ENCODE data around the gene STN1.

STN1 gene

DNA sequence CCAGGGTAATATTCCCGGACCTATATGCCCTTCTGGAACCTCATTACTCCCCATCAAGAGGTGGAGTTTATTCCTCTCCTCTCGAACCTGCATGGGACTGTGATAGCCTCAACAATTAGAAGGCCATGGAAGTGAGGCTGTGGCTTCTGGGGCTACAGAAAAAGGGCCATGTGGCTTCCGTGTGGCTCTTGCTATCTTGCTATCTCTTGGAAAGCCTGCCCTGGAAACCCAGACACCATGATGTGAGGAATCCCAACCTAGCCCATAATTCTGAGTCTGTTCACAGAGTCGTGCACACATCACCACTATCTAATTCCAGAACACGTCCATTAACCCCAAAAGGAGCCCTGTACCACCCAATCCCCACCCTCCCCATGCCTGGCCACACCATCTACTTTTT lies 41.8 kb downstream of the STN1 start:
- H3K27me3 ChIP-seq (ENCODE audit: control insufficient read depth, insufficient read depth, low read length), result no peaks in the 10 kb centered on the region
- no peak overlapping the region for H3K9ac ChIP-seq (ENCODE audit: low read depth, low read length)
- H3K4me3 ChIP-seq (ENCODE audit: low read length), result no peak overlapping the region
- H3K4me2 ChIP-seq (ENCODE audit: low read length), result no peak overlapping the region
- H3K9me3 ChIP-seq (replicated peaks; ENCODE audit: low read length), result no peaks in the 10 kb centered on the region
- peaks cover 21% of the 10 kb centered on the region for H3K36me3 ChIP-seq (ENCODE audit: insufficient read depth, low read length)
- H3K4me1 ChIP-seq (ENCODE audit: control insufficient read depth, insufficient read depth, low read length), result peaks cover 8% of the 10 kb centered on the region

DNA sequence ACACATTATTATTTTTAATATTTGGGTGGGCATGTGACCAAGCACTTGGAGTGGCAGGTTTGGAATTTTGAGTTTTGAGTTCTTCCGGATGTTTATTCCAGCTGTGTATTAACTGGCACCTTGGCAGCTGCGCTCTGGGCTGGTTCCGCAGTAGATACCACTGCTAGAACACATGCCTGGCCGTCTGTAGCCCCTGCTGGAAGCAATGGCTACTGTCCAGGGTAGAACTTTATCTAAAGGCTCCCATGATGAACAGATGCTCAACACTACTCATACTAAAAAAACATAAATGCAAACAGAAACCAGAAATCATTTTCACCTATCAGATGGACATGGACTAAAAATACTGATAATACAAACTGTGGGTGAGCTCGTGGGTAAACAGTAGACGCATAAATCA lies 43.3 kb downstream of the STN1 start:
- Histone ChIP-seq H3K9me3 (replicated peaks; ENCODE audit: low read length) (no peaks in the 10 kb centered on the region), H3K36me3 (ENCODE audit: insufficient read depth, low read length) (peaks cover 17% of the 10 kb centered on the region), H3K4me2 (ENCODE audit: low read length) (no peak overlapping the region), H3K4me1 (ENCODE audit: control insufficient read depth, insufficient read depth, low read length) (peaks cover 19% of the 10 kb centered on the region), H3K4me3 (ENCODE audit: low read length) (no peak overlapping the region), H3K9ac (ENCODE audit: low read depth, low read length) (no peak overlapping the region), H3K27me3 (ENCODE audit: control insufficient read depth, insufficient read depth, low read length) (no peaks in the 10 kb centered on the region)

DNA sequence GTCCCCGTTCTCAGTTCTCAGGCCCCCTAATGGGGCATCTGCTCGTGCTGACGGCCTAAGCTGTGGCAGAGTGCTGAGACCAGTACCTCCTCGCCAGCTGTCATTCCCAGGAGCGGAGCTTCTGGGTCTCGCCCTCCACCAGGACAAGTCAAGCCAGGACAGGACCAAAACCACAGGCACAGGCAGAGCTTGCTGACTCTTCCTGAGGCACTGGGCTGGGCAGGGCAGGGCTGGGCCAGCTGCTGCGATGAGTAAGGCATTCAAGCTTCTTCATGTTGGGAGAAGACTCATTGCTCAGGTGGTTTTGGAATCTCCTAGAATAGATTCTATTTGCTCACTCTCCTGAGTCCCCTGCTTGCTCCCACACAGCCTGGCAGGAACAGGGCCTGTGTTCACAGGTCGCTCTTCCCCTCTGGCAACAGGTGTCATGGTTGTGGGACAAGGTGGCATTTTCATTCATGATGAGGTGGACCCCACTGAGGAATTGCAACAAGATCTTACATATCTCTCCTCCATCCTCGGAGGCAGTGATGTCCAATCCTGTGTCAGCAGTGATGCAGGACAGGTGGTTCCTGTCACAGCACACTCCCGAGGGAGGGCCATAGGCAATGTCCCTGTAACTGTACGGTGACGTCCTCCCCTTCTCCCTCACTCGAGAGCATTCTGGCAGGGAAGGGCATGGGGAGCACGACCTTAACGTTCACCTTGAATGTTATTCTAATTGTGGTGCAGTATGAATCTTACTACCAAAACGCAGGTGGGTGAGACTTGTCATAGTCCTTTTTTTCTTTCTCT lies 45.6 kb downstream of the STN1 start:
- Histone ChIP-seq H3K9me3 (replicated peaks; ENCODE audit: low read length) (no peaks in the 10 kb centered on the region), H3K36me3 (ENCODE audit: insufficient read depth, low read length) (no peaks in the 10 kb centered on the region), H3K9ac (ENCODE audit: low read depth, low read length) (no peak overlapping the region), H3K4me2 (ENCODE audit: low read length) (no peak overlapping the region), H3K27me3 (ENCODE audit: control insufficient read depth, insufficient read depth, low read length) (no peaks in the 10 kb centered on the region), H3K4me1 (ENCODE audit: control insufficient read depth, insufficient read depth, low read length) (peaks cover 19% of the 10 kb centered on the region), H3K4me3 (ENCODE audit: low read length) (no peak overlapping the region)

DNA sequence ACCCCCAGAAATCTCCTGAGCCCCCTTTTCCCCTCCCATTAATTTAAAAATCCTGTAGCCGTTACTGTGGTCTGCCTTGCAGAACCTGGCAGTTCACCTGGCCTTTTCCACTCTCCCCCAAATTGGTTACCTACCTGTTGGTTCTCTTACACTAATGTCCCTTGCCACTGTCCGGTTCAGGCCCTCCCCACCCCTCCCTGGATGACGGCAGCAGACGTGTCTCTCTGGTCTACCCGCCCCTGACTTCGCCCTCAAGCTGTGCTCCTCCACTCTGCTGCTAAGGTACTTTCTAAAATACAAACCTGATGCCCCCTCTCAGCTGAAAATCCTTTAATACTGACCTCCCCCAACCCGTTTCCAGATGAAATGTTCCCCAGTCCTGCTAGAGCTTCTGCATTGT lies 47.0 kb downstream of the STN1 start:
- Histone ChIP-seq H3K9me3 (replicated peaks; ENCODE audit: low read length) (no peaks in the 10 kb centered on the region), H3K36me3 (ENCODE audit: insufficient read depth, low read length) (no peaks in the 10 kb centered on the region), H3K4me1 (ENCODE audit: control insufficient read depth, insufficient read depth, low read length) (peaks cover 19% of the 10 kb centered on the region), H3K27me3 (ENCODE audit: control insufficient read depth, insufficient read depth, low read length) (no peaks in the 10 kb centered on the region), H3K4me3 (ENCODE audit: low read length) (no peak overlapping the region), H3K4me2 (ENCODE audit: low read length) (no peak overlapping the region), H3K9ac (ENCODE audit: low read depth, low read length) (no peak overlapping the region)

DNA sequence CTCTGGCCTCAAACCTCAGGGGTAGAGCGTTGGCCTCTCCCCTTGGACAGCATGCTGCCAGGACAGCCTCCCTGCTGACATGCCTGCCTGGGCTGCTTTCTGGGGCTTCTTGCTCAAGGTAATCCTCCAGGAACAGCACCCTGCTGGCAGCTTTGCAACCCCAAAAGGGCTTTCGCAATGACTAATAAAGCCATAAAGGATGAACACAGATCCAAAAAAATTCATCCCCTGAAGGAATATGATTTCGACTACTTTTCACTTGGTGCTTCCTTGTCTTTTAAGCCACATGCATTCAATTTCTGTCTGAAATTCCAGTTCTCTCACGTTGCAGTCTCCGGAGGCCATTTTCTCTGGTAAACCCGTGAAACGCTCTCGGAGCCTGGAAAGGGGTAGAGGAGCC lies 47.5 kb downstream of the STN1 start:
- no peaks in the 10 kb centered on the region for H3K27me3 ChIP-seq (ENCODE audit: control insufficient read depth, insufficient read depth, low read length)
- no peaks in the 10 kb centered on the region for H3K36me3 ChIP-seq (ENCODE audit: insufficient read depth, low read length)
- peaks cover 19% of the 10 kb centered on the region for H3K4me1 ChIP-seq (ENCODE audit: control insufficient read depth, insufficient read depth, low read length)
- no peak overlapping the region for H3K9ac ChIP-seq (ENCODE audit: low read depth, low read length)
- H3K4me2 ChIP-seq (ENCODE audit: low read length), result no peak overlapping the region
- H3K9me3 ChIP-seq (replicated peaks; ENCODE audit: low read length), result no peaks in the 10 kb centered on the region
- no peak overlapping the region for H3K4me3 ChIP-seq (ENCODE audit: low read length)

DNA sequence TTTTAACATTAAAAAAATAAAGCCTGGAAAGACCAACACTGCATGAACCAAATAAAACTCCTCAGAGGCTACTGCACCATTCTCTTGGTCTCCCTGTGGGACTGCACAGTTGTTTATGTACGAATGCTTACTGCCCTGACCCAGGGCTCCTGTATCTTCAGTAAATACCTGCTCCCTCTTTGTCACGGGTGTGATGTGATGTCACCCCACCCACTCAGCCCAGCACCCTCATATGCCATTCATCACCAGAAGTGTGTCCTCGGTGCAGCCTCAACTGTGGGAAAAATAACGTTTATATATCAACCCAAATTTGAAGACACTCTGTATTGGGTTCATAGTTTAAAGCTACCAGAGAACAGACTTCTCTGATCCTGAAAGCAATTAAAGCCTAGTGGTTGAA lies 48.6 kb downstream of the STN1 start:
- Histone ChIP-seq H3K4me3 (ENCODE audit: low read length) (no peak overlapping the region), H3K27me3 (ENCODE audit: control insufficient read depth, insufficient read depth, low read length) (no peaks in the 10 kb centered on the region), H3K9me3 (replicated peaks; ENCODE audit: low read length) (peaks cover 4% of the 10 kb centered on the region), H3K4me2 (ENCODE audit: low read length) (no peak overlapping the region), H3K4me1 (ENCODE audit: control insufficient read depth, insufficient read depth, low read length) (peaks cover 19% of the 10 kb centered on the region), H3K36me3 (ENCODE audit: insufficient read depth, low read length) (no peaks in the 10 kb centered on the region), H3K9ac (ENCODE audit: low read depth, low read length) (no peak overlapping the region)

DNA sequence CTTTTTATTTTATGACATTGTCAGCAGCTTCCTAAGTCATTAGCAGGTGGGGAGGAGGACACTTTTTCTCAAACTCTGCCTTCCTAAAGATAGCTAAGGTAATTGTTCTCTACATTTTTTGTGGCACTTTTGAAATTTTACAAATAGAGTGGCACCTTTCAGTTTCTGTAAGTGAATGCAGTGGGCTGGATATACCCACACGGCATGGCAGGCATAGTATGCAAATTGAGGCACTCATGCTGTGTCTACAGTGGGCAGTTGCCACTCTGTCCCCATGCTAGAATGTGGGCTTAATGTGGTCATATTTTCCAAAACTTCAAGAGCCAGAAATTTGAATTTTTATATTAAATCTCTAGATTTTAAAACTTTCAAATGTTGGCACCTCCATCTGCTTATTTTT lies 49.8 kb downstream of the STN1 start:
- no peak overlapping the region for H3K4me2 ChIP-seq (ENCODE audit: low read length)
- no peaks in the 10 kb centered on the region for H3K27me3 ChIP-seq (ENCODE audit: control insufficient read depth, insufficient read depth, low read length)
- peaks cover 19% of the 10 kb centered on the region for H3K4me1 ChIP-seq (ENCODE audit: control insufficient read depth, insufficient read depth, low read length)
- no peak overlapping the region for H3K9ac ChIP-seq (ENCODE audit: low read depth, low read length)
- no peak overlapping the region for H3K4me3 ChIP-seq (ENCODE audit: low read length)
- peaks cover 4% of the 10 kb centered on the region for H3K9me3 ChIP-seq (replicated peaks; ENCODE audit: low read length)
- no peaks in the 10 kb centered on the region for H3K36me3 ChIP-seq (ENCODE audit: insufficient read depth, low read length)

DNA sequence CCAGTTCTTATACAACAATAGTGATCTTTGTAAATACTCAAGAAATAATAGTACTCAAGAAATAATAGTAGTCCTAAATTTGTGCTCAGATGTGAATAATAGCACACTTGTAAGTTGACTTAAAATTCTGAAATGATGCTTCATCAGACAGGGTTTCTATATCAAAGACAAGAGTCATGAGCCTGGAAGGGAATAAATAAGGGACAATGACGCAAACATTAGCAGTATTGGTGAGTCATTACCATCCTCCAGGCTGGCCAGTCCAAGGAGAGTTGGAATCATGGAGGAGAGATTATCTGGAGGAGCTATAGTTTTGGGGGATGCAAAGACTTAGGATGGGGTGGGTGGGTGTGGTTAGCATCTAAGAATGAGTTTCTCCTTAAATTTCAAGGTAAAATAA lies 56.5 kb downstream of the STN1 start:
- H3K36me3 ChIP-seq (ENCODE audit: insufficient read depth, low read length), result no peaks in the 10 kb centered on the region
- no peak overlapping the region for H3K4me2 ChIP-seq (ENCODE audit: low read length)
- H3K4me3 ChIP-seq (ENCODE audit: low read length), result no peak overlapping the region
- H3K4me1 ChIP-seq (ENCODE audit: control insufficient read depth, insufficient read depth, low read length), result no peaks in the 10 kb centered on the region
- no peaks in the 10 kb centered on the region for H3K27me3 ChIP-seq (ENCODE audit: control insufficient read depth, insufficient read depth, low read length)
- no peak overlapping the region for H3K9ac ChIP-seq (ENCODE audit: low read depth, low read length)
- peaks cover 4% of the 10 kb centered on the region for H3K9me3 ChIP-seq (replicated peaks; ENCODE audit: low read length)

DNA sequence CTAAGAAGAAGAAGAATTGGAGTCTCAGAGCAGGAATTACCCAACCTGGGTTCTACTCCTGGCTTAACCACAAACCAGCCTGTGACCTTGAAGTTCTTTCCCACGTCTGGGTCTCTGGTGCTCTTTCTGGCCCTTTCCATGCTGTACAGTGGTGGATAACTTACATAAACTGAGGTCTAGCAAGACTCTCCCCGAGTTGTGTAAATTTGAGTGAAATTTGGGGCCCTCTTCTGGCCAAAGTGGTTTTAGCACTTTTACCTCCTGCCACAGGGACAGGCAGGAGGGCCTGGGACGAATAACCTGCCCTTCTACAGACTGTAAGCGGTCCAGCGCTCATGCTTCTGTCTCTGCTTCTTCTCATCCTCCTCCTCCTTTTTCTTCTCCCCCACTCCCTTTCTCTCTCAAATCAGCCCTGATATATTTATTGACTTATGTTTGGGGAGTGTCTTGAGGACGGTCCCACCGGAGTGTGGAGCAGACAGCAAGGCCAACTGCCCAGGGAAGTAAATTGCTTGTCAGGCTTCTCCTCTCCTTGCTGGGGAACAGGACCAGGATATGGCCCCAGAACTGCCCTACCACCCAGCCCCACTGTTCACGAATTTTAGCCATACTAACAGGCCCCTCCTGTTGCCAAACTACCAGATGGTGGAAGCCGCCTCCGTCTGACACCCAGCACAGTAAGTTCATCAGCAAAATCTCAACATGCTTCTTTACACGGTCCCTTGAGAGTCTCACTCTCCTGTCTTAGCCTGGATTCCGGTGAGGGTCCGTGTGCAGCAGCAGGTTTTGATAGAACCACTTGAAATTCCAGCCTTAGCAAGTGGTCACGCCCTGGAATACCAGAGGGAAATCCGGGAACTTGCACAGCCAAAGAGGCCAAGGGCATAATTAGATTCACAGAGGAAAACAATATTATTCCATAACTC lies 58.6 kb downstream of the STN1 start:
- Histone ChIP-seq H3K36me3 (ENCODE audit: insufficient read depth, low read length) (no peaks in the 10 kb centered on the region), H3K9ac (ENCODE audit: low read depth, low read length) (no peak overlapping the region), H3K4me1 (ENCODE audit: control insufficient read depth, insufficient read depth, low read length) (peaks cover 9% of the 10 kb centered on the region), H3K4me3 (ENCODE audit: low read length) (no peak overlapping the region), H3K9me3 (replicated peaks; ENCODE audit: low read length) (no peaks in the 10 kb centered on the region), H3K27me3 (ENCODE audit: control insufficient read depth, insufficient read depth, low read length) (no peaks in the 10 kb centered on the region), H3K4me2 (ENCODE audit: low read length) (no peak overlapping the region)

DNA sequence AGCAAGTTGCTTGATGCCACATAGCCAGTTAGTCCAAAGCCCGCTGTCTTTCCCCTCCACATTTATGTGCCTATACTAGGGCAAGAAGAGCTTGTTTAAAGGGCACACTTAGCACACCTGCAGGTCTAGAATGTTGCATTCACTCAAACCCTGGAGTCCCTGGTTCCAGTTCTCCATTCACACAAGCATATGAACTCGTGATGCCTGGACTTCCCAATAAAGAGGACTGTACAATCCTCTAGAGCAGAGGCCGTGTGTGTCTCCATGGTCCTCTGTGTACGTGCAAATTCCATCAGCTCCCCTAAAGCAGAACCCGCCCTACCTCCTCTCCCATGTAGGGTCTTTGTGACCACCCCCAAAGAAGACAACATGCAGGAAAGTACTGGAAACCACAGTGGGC lies 59.6 kb downstream of the STN1 start:
- Histone ChIP-seq H3K4me2 (ENCODE audit: low read length) (no peak overlapping the region), H3K4me3 (ENCODE audit: low read length) (no peak overlapping the region), H3K9ac (ENCODE audit: low read depth, low read length) (no peak overlapping the region), H3K36me3 (ENCODE audit: insufficient read depth, low read length) (no peaks in the 10 kb centered on the region), H3K9me3 (replicated peaks; ENCODE audit: low read length) (no peaks in the 10 kb centered on the region), H3K4me1 (ENCODE audit: control insufficient read depth, insufficient read depth, low read length) (peaks cover 20% of the 10 kb centered on the region), H3K27me3 (ENCODE audit: control insufficient read depth, insufficient read depth, low read length) (no peaks in the 10 kb centered on the region)

DNA sequence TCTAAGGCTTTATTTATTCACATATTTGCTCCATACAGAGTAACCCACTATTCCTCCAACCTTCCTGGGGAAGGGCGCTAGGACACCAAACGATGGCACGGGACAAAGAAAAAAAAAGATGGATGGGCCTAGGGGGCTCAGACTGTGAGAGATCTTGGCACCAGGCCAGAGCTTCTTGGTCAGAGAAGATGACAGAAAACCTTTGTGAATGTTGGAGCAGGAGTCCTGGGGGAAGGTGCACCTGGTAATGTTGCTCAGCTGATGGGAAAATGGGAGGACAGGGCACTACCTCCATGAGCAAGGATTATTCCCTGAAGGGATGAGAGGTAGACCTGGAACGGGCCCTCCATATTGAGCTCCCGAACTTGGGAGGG lies 61.2 kb downstream of the STN1 start:
- Histone ChIP-seq H3K4me1 (ENCODE audit: control insufficient read depth, insufficient read depth, low read length) (peaks cover 35% of the 10 kb centered on the region), H3K27me3 (ENCODE audit: control insufficient read depth, insufficient read depth, low read length) (no peaks in the 10 kb centered on the region), H3K36me3 (ENCODE audit: insufficient read depth, low read length) (no peaks in the 10 kb centered on the region)

More for the DNA sequence above, 61.2 kb downstream of the STN1 start:
- Histone ChIP-seq H3K9me3 (replicated peaks; ENCODE audit: low read length) (no peaks in the 10 kb centered on the region), H3K4me3 (ENCODE audit: low read length) (no peak overlapping the region), H3K9ac (ENCODE audit: low read depth, low read length) (no peak overlapping the region), H3K4me2 (ENCODE audit: low read length) (no peak overlapping the region)
